Measurements from ENCODE around the gene CYGB. TPM values are rescaled to one million over a fixed set of nuclear protein-coding genes. Genes with fewer than 3 reads are reported as not detected.

CYGB gene
- total RNA-seq, 4 donors from 2014 or later = 5.8 to 81.7 (median 11.1) TPM

DNA sequence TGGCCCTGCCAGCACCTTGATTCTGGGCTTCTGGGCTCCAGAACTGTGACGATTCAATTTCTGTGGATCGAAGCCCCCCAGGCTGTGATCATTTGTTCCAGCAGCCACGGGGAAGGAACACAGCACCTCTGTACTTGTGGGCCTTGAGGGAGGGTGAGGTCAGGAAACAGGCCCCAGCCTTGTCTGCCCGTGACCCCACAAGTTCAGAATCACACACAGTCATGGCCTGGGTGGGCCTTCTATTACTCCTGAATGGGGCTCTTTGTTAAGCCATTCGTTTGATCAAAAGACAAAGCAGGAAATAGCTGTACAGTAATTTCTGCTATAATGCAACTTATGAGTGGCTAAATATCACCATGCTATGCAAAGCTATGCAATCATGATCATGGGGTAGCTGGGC lies 38.1 kb upstream of the CYGB start:
- H3K27ac ChIP-seq = no peak overlapping the region
- H3K36me3 ChIP-seq = no peaks in the 10 kb centered on the region
- no peaks in the 10 kb centered on the region for H3K27me3 ChIP-seq
- H3K4me3 ChIP-seq = no peak overlapping the region
- no peak for TF ChIP-seq POLR2A (IDR thresholded peaks at IDR 0.05)
- TF ChIP-seq, protein P1, sequence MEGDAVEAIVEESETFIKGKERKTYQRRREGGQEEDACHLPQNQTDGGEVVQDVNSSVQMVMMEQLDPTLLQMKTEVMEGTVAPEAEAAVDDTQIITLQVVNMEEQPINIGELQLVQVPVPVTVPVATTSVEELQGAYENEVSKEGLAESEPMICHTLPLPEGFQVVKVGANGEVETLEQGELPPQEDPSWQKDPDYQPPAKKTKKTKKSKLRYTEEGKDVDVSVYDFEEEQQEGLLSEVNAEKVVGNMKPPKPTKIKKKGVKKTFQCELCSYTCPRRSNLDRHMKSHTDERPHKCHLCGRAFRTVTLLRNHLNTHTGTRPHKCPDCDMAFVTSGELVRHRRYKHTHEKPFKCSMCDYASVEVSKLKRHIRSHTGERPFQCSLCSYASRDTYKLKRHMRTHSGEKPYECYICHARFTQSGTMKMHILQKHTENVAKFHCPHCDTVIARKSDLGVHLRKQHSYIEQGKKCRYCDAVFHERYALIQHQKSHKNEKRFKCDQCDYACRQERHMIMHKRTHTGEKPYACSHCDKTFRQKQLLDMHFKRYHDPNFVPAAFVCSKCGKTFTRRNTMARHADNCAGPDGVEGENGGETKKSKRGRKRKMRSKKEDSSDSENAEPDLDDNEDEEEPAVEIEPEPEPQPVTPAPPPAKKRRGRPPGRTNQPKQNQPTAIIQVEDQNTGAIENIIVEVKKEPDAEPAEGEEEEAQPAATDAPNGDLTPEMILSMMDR (IDR thresholded peaks at IDR 0.05) = no peak
- H3K4me1 ChIP-seq = no peaks in the 10 kb centered on the region
- no peaks in the 10 kb centered on the region for H3K9me3 ChIP-seq
- no peak for DNase-seq

DNA sequence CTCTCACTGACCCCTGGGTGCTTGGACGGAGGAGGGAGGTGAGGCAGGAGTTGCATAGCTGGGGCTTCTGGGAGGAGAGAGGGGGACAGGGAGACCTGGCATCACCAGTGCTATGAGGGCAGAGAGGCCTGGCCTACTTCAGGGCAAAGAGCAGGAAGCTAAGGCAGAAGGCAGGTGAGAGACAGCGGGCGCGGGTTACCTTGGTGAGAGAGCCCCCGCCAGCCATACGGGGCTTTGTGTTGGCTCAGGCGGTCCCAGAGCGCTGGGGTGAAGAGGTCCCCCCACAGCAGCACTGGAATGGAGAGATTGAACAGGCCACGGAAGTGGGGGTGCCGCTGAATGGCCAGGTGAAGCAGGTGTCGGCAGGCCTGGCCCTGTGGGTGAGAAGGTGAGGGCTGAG lies 36.7 kb upstream of the CYGB start:
- no peak for DNase-seq
- Histone ChIP-seq H3K4me1 (no peaks in the 10 kb centered on the region), H3K9me3 (no peaks in the 10 kb centered on the region), H3K27ac (no peak overlapping the region), H3K36me3 (no peaks in the 10 kb centered on the region), H3K27me3 (no peaks in the 10 kb centered on the region), H3K4me3 (no peak overlapping the region)
- TF ChIP-seq, protein P1 (IDR thresholded peaks at IDR 0.05) = no peak
- TF ChIP-seq POLR2A (IDR thresholded peaks at IDR 0.05) = no peak

DNA sequence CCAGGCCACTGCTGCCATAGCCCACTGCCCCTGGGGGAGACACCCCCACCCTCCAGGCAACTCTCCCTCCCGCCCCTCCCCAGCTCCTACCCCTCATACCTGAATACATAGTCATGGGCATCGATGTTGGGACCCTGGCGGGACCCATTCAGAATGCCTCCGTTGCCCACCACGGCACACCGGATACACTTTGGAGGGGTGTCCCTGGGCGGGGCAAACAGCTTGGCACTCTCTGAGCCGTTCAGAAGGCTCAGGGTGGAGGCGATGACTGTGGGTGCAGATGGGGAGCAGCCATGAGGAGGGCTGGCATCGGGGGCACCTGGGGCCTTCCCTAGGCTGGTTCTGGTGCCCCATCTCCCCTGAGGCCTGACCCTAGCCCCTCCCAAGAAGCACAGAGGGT lies 35.6 kb upstream of the CYGB start:
- no peak for DNase-seq
- H3K27ac ChIP-seq = no peak overlapping the region
- no peaks in the 10 kb centered on the region for H3K36me3 ChIP-seq
- H3K9me3 ChIP-seq = no peaks in the 10 kb centered on the region
- H3K27me3 ChIP-seq = no peaks in the 10 kb centered on the region
- TF ChIP-seq, protein P1 (IDR thresholded peaks at IDR 0.05) = no peak
- no peak for TF ChIP-seq POLR2A (IDR thresholded peaks at IDR 0.05)
- peaks cover 0 to 2% (median 0%) of the 10 kb centered on the region in 4 donors for H3K4me1 ChIP-seq
- no peak overlapping the region for H3K4me3 ChIP-seq

DNA sequence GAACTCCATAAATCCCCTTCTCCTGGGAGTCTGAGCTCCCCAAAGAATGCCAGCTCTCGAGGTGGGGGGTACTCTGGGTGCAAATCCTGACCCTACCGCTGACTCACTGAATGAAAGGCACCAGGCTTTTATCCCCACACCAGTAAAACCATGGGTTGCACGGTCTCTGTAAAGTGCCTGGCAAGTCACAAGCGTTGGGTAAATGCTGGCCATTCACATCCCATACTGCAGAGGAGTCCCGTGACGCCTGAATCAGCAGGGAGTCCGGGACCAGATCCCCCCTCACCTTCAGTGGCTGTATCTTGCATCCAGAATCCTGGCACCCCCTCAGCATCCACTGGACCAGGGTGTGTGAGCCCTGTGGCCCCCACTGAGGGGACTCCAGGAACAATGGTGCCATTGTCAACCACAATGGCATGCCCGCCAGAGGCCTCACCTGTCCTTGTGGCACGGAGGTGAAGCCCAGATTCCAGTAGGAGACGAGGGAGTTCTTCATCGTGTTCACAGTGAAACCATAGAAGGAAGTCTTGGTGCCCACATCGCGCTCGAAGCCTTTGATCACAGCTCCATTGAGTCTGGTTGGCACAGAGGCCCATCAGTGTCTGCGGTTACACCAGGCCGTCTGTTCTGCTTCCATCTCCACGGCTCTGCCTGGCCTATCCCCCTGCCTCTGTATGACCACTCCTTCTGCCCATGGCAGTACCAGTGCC lies 34.8 kb upstream of the CYGB start:
- no peak overlapping the region for H3K27ac ChIP-seq
- no peak overlapping the region for H3K4me3 ChIP-seq
- TF ChIP-seq, protein P1 (IDR thresholded peaks at IDR 0.05) = no peak
- no peak for TF ChIP-seq POLR2A (IDR thresholded peaks at IDR 0.05)
- no peaks in the 10 kb centered on the region for H3K36me3 ChIP-seq
- H3K9me3 ChIP-seq = no peaks in the 10 kb centered on the region
- peaks cover 0 to 5% (median 0%) of the 10 kb centered on the region in 4 donors for H3K4me1 ChIP-seq
- H3K27me3 ChIP-seq = no peaks in the 10 kb centered on the region
- DNase-seq = no peak

DNA sequence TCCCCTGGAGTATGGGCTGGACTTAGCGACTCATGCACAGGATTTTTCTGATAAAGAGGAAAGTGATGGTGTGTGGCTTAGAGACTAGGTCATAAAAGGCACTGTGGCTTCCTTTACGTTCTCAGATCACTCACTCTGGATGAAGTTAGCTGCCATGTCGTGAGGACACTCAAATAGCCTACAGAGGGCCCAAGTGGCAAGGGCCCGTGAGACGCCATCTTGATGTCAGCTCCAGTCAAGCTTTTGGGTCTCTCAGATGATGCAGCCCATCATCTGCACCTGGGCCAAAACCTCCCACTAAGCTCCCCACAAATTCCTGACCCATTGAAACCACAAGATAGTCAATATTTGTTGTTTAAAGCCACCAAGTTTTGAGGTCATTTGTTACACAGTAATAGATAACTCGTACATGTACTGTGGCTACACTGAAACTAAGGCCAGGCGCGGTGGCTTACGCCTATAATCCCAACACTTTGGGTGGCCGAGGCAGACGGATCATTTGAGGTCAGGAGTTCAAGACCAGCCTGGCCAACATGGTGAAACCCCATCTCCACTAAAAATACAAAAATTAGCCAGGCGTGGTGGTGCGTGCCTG lies 33.5 kb upstream of the CYGB start:
- Histone ChIP-seq H3K4me1 (peaks cover 0 to 5% (median 0%) of the 10 kb centered on the region in 4 donors), H3K9me3 (no peaks in the 10 kb centered on the region), H3K36me3 (peaks cover 0 to 4% (median 0%) of the 10 kb centered on the region in 3 donors), H3K4me3 (no peak overlapping the region), H3K27ac (no peak overlapping the region), H3K27me3 (no peaks in the 10 kb centered on the region)
- TF ChIP-seq, protein P1 (IDR thresholded peaks at IDR 0.05) = no peak
- no peak for DNase-seq
